Activated CD4-positive, alpha-beta T cell treated with anti-CD3 and anti-CD28 coated beads for 48 hours (primary cell): Measurements from ENCODE around the gene NTMT1.
"Not testable (repeated sequence)": the region's sequence is repeated elsewhere in the genome, so short reads cannot be mapped to it uniquely, and the experiment has no call there.

ENCODE experiments used
- DNase-seq: peaks from one replicate; pipeline ENCODE4 v3.0.0-alpha.2; 2020

The NTMT1 gene

DNA sequence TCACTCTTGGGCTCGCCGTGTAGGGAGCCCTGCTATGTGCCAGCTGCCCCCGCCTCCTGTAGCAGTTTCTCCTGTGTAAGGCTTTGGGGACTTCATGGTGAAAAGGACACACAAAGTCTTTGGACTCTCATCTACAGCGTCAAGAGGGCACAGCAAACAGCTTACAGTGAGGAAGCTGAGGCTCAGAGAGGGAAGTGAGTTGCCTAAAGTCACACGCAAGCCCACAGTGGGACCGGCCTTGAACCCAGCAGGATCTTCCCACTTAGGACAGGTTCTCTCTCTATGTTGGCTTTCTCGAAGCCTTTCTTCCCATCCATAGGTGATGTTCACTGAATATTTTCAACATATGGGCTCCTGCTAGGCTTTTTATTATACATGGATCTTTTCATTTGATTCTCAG is 29.7 kb downstream of the NTMT1 start:
- DNase-seq = no peak

DNA sequence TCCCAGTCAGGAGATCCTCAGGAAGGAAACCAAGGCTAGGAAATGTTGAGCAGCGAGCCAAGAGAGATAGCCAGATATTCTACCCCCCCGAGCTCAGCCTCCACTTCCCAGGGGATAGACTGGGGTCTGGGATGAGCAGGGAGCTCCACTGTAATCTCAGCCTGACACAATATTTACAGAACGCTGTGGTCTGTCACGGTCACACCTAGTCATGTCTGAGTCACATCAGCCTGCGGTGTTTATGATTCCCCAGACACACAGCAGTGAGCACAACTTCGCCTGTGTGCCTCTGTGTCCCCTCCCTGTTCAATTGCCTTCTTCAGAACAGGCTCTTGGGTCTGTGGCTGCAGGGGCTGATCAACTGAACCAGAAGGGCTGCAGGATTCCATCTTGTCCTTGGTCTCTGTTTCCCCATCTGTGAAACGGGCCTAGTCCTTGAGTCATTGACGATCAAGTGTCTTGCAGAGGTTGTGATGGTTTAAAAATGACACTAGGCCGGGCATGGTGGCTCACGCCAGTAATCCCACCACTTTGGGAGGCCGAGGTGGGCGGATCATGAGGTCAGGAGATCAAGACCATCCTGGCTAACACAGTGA is 30.9 kb downstream of the NTMT1 start:
- DNase-seq = no peak

DNA sequence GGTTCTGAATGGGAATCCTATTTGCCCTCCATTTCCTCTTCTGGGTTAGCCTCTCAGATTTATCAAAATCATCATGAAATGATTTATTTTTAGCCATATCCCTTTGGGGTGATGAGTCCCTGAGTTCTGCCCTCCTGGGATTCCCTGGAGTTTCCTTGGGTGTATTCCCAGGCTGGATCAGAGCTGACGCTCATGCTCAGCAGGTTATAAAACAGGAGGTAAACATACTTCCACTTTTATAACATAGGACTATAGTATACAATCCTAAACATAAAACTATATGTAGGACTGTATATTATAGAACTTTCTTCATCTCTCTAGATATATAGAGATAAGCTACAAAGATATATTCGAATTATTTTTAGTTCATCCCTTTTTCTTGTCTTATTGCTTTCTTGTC is 35.1 kb downstream of the NTMT1 start:
- DNase-seq = no peak

DNA sequence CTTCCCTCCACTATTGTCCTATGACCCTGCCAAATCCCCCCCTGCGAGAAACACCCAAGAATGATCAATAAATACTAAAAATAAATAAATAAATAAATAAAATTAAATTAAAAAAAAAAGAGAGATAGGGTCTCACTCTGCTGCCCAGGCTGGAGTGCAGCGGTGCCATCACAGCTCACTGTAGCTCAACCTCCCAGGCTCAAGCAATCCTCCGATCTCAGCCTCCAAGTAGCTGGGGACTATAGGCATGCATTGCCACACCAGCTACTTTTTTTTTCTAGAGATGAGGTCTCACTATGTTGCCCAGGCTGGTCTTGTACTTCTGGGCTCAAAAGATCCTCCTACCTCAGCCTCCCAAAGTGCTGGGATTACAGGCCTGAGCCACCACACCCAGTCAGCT is 36.3 kb downstream of the NTMT1 start:
- DNase-seq = not testable (repeated sequence)

- no peak for DNase-seq
These were observed 38.9 kb downstream of the NTMT1 start for GRCh38 chr9:129664746-129665388.

DNA sequence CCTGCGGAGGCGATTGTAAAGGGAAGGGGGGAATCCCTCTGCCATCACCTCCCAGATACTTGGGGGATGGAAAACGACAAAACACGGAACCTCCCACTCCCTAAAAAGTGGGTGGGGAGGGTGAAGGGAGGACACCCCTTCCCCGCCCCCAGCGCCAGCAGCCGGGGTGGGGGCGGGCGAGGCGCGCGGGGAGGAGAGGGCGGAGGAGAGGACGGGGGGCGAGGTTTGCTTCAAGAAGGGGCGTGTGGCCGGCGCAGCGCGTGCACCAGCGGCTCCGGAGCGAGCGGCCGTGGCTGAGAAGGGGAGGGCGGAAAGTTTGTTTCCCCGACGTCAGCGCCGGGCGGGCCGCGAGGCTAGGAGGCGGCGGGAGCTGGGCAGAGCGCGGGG is 39.4 kb downstream of the NTMT1 start, which contains the start of gene PRRX2:
PRRX2 (plus strand) TSS at position 259 of the 387 bp plus-strand sequence. CDS start 221 bp downstream, outside the sequence.
- peak; percentile 60 for DNase-seq

DNA sequence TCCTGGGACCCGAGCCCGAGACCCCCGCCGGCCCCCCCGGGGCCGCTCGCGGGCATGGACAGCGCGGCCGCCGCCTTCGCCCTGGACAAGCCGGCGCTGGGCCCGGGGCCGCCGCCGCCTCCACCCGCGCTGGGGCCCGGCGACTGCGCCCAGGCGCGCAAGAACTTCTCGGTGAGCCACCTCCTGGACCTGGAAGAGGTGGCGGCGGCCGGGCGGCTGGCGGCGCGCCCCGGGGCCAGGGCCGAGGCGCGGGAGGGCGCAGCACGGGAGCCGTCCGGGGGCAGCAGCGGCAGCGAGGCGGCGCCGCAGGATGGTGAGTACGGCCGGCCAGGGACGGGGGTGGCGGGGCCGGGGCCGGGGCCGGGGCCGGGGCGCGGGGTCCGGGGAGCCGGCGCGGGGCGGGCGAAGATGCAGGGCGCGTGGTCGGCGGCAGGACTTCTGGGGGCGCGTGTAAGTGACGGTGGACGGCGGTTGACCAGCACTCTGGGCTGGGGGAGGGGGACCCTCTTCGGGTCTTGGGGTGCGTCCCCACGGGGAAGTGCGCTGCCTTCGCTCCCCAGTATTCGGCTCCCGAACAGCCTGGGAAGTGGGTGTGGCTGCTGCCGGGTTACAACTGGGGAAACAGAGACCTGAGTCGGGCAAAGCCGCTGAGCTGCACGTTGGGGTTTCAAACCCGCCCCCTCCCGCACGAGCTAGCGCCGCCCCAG is 40.0 kb downstream of the NTMT1 start:
- no peak for DNase-seq

DNA sequence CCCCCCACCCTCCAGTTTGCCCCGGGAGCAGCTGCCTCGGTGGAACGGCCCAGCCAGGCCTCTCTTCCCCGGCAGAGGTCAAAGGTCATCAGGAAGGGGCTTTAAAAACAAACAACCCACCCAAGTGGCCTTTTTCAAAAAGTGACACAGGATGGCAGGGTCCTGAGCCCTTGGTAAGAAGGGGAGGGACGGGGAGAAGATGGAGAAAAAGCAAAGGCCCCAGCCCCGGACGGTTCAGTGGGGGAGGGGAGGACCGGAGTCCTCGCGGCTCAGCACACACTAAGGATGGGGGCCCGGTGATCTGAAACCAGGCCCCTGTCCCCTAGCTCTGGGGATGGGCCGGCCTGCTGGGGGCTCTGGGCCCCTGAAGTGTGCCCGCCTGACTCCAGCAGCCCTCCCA is 40.6 kb downstream of the NTMT1 start:
- no peak for DNase-seq

DNA sequence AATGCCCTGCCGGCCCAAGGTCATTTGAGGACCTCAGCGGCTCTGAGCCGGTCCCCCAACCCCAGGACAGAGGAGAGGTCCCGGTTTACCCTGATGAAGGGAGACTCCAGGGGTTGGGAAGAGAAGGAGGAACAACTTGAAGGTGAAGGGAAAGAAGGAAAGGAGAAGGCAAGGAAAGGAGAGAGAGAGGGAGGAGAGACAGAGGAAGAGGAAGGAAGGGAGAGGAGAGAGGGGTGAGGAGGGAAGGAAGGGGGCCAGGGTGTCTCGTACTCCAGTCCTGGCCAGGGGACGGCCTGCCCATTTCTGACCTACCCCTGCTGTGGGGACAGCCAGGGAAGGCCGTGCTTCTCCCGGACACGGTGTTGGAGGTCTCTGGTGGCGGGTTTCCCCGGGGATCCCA is 41.4 kb downstream of the NTMT1 start:
- no peak for DNase-seq

GRCh38 chr9:129667850-129668249 is 41.9 kb downstream of the NTMT1 start:
- DNase-seq = no peak

- no peak for DNase-seq
These were observed 43.3 kb downstream of the NTMT1 start for GRCh38 chr9:129669141-129669718.

GRCh38 chr9:129669946-129670345 is 44.0 kb downstream of the NTMT1 start:
- DNase-seq = no peak

GRCh38 chr9:129671065-129671464 is 45.1 kb downstream of the NTMT1 start:
- DNase-seq = no peak

GRCh38 chr9:129671519-129671918 is 45.6 kb downstream of the NTMT1 start:
- peak; percentile 57 for DNase-seq

DNA sequence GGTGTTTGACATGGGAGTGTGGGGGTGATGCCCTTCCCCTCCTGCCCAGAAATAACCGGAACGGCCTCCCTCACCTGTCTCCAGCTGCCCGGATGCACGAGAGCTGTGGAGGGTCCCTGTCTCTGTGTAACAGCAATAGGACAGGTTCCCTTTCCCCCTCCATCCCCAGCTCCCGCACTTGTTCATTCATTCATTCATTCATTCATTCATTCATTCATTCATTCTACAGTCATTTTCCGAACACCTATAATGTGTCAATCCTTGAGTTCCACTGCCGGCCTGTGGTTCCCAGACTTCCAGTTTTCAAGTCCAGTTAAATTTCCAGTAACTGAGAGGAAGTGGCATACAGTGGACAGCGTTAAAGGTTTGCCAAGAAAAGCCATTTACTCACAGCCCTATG is 46.7 kb downstream of the NTMT1 start:
- DNase-seq = no peak

DNA sequence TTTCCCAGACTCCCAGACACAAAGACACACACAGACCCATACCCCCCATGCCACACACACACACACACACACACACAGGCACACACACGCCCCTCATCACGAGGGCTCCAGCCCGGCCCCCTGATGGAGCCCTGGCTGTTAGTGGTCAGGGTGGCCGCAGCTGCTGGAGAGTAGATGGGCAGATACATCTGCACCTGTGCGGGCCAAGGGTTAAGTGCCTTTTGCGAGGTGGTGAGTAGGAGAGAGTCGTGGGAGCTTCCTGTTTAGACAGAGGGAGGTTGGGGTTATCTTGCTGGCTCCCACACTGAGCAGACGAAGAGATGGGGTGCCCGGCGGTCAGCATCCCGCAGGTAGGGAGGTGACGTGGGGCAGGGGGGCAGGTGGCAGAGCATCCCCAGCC is 47.6 kb downstream of the NTMT1 start:
- no peak for DNase-seq

- no peak for DNase-seq
These were observed 48.3 kb downstream of the NTMT1 start for GRCh38 chr9:129674229-129674628.

- DNase-seq = no peak
These were observed 49.7 kb downstream of the NTMT1 start for GRCh38 chr9:129675620-129676019.

- no peak for DNase-seq
These were observed 50.3 kb downstream of the NTMT1 start for GRCh38 chr9:129676287-129676686.

DNA sequence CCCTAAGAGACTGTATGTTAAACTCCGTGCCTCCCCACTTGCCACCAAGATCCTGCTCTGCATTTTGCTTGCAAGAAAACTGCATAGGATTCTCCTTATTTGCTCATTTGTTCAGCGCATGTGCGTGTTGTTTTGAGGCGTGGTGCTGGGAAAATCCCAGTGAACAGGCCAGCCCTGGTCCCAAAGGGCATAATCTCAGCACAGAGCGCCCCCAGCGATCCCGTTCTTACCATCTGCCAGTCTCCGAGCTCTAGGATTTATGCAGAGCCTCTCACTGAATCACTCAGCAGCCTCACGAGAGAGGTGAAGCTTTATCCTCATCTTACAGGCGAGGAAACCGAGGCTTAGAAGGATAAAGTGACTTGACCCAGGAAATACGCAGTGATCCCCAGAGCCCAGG is 51.0 kb downstream of the NTMT1 start:
- DNase-seq = no peak

GRCh38 chr9:129677456-129677855 is 51.5 kb downstream of the NTMT1 start:
- DNase-seq = no peak

DNA sequence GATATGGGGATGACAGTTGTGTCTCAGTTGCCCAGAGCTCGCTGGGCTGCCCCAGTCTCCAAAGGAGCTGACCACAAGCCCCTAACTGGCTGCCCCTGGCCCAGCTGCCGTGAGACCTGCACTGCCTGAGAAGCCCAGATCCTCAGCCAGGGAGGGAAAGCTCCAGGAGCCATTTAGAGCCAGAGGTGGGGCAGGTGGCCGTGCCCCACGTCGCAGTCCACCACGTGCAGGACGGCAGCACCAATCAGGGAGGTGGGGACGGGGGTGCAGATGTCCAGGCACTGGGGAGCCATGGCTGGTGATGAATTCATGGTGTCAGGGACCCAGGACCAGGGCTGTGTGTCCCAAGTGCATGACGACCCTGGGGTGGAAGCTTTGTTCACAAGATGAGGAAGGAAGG is 52.9 kb downstream of the NTMT1 start:
- no peak for DNase-seq

DNA sequence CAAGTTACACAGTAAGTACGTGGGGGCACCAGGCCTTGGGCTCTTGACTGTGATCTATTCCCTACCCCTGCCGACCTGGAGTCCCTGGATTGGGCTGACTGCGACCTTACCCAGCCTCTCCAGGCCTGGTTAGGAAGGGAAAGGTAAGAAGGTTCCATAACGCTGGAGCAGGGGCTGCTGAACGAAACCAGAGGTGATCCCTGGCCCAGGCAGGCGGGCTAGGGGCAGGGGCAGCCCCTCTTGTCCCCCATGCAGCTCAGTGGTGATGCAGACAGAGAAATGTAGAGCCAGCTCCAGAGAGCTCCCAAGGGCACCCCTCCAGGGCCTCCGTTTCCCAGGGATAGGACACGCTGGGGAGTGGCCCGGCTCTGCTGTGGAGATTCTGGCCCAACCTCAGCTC is 53.6 kb downstream of the NTMT1 start:
- DNase-seq = no peak

GRCh38 chr9:129681924-129682323 is 56.0 kb downstream of the NTMT1 start:
- DNase-seq = no peak
